Measurements from ENCODE around the gene DLX1.
"Not testable (repeated sequence)": the region's sequence is repeated elsewhere in the genome, so short reads cannot be mapped to it uniquely, and the experiment has no call there.

Gene DLX1

GRCh38 chr2:172131713-172132555 lies 46.6 kb downstream of the DLX1 start:
- DNase-seq (ENCODE audit: insufficient read length, low spot score) (no peak), FAIRE-seq (no peak)
- TF ChIP-seq POLR2A (IDR thresholded peaks at IDR 0.05; ENCODE audit: low read depth, low read length) (no peak), PAX5 (IDR thresholded peaks at IDR 0.05; ENCODE audit: insufficient read depth, low read length, severe bottlenecking) (no peak), POU2F2 (IDR thresholded peaks at IDR 0.05; ENCODE audit: low read depth, low read length) (no peak), TAF1 (IDR thresholded peaks at IDR 0.05; ENCODE audit: low read depth, low read length) (no peak), POLR2AphosphoS5 (IDR thresholded peaks at IDR 0.05; ENCODE audit: low read depth, low read length) (no peak)

GRCh38 chr2:172134270-172134669 lies 49.0 kb downstream of the DLX1 start:
- DNase-seq (ENCODE audit: insufficient read length, low spot score) = no peak
- FAIRE-seq = no peak
- no peak for TF ChIP-seq TAF1 (IDR thresholded peaks at IDR 0.05; ENCODE audit: low read depth, low read length)
- no peak for TF ChIP-seq POU2F2 (IDR thresholded peaks at IDR 0.05; ENCODE audit: low read depth, low read length)
- TF ChIP-seq SPI1 (IDR thresholded peaks at IDR 0.05; ENCODE audit: low read depth, low read length) = no peak
- no peak for TF ChIP-seq POLR2AphosphoS5 (IDR thresholded peaks at IDR 0.05; ENCODE audit: low read depth, low read length)
- no peak for TF ChIP-seq PAX5 (IDR thresholded peaks at IDR 0.05; ENCODE audit: insufficient read depth, low read length, severe bottlenecking)
- no peak for TF ChIP-seq POLR2A (IDR thresholded peaks at IDR 0.05; ENCODE audit: low read depth, low read length)

- DNase-seq (ENCODE audit: insufficient read length, low spot score) = no peak
- FAIRE-seq = no peak
- no peak for TF ChIP-seq POLR2A (IDR thresholded peaks at IDR 0.05; ENCODE audit: low read depth, low read length)
- no peak for TF ChIP-seq PAX5 (IDR thresholded peaks at IDR 0.05; ENCODE audit: insufficient read depth, low read length, severe bottlenecking)
- no peak for TF ChIP-seq SPI1 (IDR thresholded peaks at IDR 0.05; ENCODE audit: low read depth, low read length)
- no peak for TF ChIP-seq POU2F2 (IDR thresholded peaks at IDR 0.05; ENCODE audit: low read depth, low read length)
Observed at GRCh38 chr2:172135446-172135845, 50.1 kb downstream of the DLX1 start.

- DNase-seq (ENCODE audit: insufficient read length, low spot score) = no peak
- no peak for FAIRE-seq
- no peak for TF ChIP-seq SPI1 (IDR thresholded peaks at IDR 0.05; ENCODE audit: low read depth, low read length)
- TF ChIP-seq TAF1 (IDR thresholded peaks at IDR 0.05; ENCODE audit: low read depth, low read length) = no peak
- no peak for TF ChIP-seq PAX5 (IDR thresholded peaks at IDR 0.05; ENCODE audit: insufficient read depth, low read length, severe bottlenecking)
- no peak for TF ChIP-seq POLR2A (IDR thresholded peaks at IDR 0.05; ENCODE audit: low read depth, low read length)
- TF ChIP-seq POLR2AphosphoS5 (IDR thresholded peaks at IDR 0.05; ENCODE audit: low read depth, low read length) = no peak
- no peak for TF ChIP-seq POU2F2 (IDR thresholded peaks at IDR 0.05; ENCODE audit: low read depth, low read length)
Observed at GRCh38 chr2:172137109-172137508, 51.8 kb downstream of the DLX1 start.

GRCh38 chr2:172137943-172138342 lies 52.6 kb downstream of the DLX1 start:
- TF ChIP-seq POU2F2 (IDR thresholded peaks at IDR 0.05; ENCODE audit: low read depth, low read length) (no peak), TAF1 (IDR thresholded peaks at IDR 0.05; ENCODE audit: low read depth, low read length) (no peak), PAX5 (IDR thresholded peaks at IDR 0.05; ENCODE audit: insufficient read depth, low read length, severe bottlenecking) (no peak), POLR2AphosphoS5 (IDR thresholded peaks at IDR 0.05; ENCODE audit: low read depth, low read length) (no peak), SPI1 (IDR thresholded peaks at IDR 0.05; ENCODE audit: low read depth, low read length) (no peak), POLR2A (IDR thresholded peaks at IDR 0.05; ENCODE audit: low read depth, low read length) (no peak)
- DNase-seq (ENCODE audit: insufficient read length, low spot score) (no peak), FAIRE-seq (no peak)

- FAIRE-seq; DNase-seq (ENCODE audit: insufficient read length, low spot score): not testable (repeated sequence)
Observed at GRCh38 chr2:172138727-172139126, 53.4 kb downstream of the DLX1 start.
